Activated B cell treated with CpG ODN at 0.5 μM for 24 hours (primary cell): ENCODE measurements around the gene PLA2G5. TPM values are rescaled to one million over a fixed set of nuclear protein-coding genes. Genes with fewer than 3 reads are reported as not detected.

Experiments
- ATAC-seq: fragments of 200-7000 bp; cut with Tn5 transposase; one replicate; pipeline ENCODE4 v1.10.0; 2021; ENCODE audit warnings: low read depth, mild to moderate bottlenecking, moderate library complexity
- CTCF ChIA-PET: fragments of 350-600 bp; sonication (Branson Sonifier 250); formaldehyde crosslinking; loops from one replicate; lab custom pipeline; 2021; ENCODE audit warnings: antibody characterized with exemption; lab: Charles Lee
- POLR2A ChIA-PET: fragments of 350-600 bp; sonication (Branson Sonifier 250); formaldehyde crosslinking; loops from one replicate; lab custom pipeline; 2021; ENCODE audit warnings: antibody characterized with exemption; lab: Charles Lee
- DNase-seq: peaks from one replicate; pipeline ENCODE4 v3.0.0; 2022
- H3K27ac Mint-ChIP-seq: one replicate; pipeline ENCODE4 v1.8.0; 2020; ENCODE audit warnings: mixed read lengths
- H3K27me3 Mint-ChIP-seq: one replicate; pipeline ENCODE4 v1.8.0; 2021; ENCODE audit warnings: mixed read lengths
- H3K36me3 Mint-ChIP-seq: one replicate; pipeline ENCODE4 v1.8.0; 2021; ENCODE audit warnings: low read depth, mixed read lengths
- H3K4me1 Mint-ChIP-seq: one replicate; pipeline ENCODE4 v1.8.0; 2021; ENCODE audit warnings: mixed read lengths
- H3K4me3 Mint-ChIP-seq: one replicate; pipeline ENCODE4 v1.8.0; 2020; ENCODE audit warnings: mild to moderate bottlenecking, mixed read lengths
- H3K9me3 Mint-ChIP-seq: one replicate; pipeline ENCODE4 v1.8.0; 2020; ENCODE audit warnings: mixed read lengths
- intact Hi-C: fragments of 100-400 bp; cut with micrococcal nuclease; formaldehyde crosslinking; loops from one replicate; pipeline ENCODE4 v1.15.1; 2024
- total RNA-seq: library from RNA; stranded (reverse); gene quantifications from 2 replicates; pipeline ENCODE4 v1.2.3, GENCODE V29; 2022
- TF ChIP-seq, protein P1 (sequence below): fragments of 200-600 bp; IDR thresholded peaks from one replicate; pipeline ENCODE4 v1.8.0; 2022; ENCODE audit warnings: antibody characterized with exemption, mild to moderate bottlenecking

Gene PLA2G5
- total RNA-seq, 1 donor from 2014 or later = not detected

DNA sequence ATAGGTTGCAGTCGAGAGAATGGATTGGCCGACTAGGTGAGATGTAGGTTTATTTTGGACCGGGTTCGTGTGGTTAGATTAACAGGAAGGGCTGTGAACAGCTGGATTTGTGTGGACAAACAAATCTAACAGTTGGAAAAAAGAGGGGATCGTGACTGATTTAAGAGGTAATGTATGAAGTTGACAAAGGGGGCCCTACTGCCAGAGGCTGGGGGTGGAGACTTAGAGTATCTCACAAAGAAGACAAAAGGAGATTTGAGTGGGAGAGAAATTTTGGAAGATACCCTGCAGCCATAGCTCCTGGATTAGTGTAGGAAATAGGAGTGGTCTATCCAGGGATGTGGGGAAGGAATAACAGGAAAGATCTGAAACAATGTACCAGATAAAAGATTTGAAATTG is 38.8 kb upstream of the PLA2G5 start:
- Mint-ChIP-seq H3K27ac (no peak overlapping the region), H3K4me1 (no peaks in the 10 kb centered on the region), H3K36me3 (peaks cover 9% of the 10 kb centered on the region), H3K27me3 (peaks cover 46% of the 10 kb centered on the region), H3K4me3 (no peak overlapping the region), H3K9me3 (peaks cover 12% of the 10 kb centered on the region)
- ATAC-seq (no peak), DNase-seq (no peak)
- POLR2A ChIA-PET = no interaction called here
- TF ChIP-seq, protein P1, sequence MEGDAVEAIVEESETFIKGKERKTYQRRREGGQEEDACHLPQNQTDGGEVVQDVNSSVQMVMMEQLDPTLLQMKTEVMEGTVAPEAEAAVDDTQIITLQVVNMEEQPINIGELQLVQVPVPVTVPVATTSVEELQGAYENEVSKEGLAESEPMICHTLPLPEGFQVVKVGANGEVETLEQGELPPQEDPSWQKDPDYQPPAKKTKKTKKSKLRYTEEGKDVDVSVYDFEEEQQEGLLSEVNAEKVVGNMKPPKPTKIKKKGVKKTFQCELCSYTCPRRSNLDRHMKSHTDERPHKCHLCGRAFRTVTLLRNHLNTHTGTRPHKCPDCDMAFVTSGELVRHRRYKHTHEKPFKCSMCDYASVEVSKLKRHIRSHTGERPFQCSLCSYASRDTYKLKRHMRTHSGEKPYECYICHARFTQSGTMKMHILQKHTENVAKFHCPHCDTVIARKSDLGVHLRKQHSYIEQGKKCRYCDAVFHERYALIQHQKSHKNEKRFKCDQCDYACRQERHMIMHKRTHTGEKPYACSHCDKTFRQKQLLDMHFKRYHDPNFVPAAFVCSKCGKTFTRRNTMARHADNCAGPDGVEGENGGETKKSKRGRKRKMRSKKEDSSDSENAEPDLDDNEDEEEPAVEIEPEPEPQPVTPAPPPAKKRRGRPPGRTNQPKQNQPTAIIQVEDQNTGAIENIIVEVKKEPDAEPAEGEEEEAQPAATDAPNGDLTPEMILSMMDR = no peak
- intact Hi-C loops = no loop called here
- CTCF ChIA-PET = no interaction called here

DNA sequence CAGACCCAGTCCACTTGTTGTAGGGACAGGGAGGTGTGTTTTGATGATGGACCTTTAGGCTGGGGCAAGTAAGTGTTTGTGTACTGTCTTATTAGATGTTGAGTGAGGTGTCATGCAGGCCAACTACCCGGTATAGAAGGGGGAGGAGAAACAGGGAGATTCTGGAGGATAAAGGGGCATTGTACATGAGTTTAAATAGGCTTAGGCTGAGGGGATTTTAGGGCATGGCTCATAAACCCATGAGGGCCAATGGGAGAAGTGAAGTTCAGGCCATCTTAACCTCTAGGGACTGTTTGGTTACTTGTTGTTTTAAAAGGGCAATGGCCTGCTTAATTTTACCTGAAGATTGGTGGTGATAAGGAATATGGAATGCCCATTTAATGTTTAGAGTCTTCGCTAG is 38.2 kb upstream of the PLA2G5 start:
- no peak for DNase-seq
- Mint-ChIP-seq H3K4me3 (no peak overlapping the region), H3K4me1 (no peaks in the 10 kb centered on the region), H3K9me3 (peaks cover 13% of the 10 kb centered on the region), H3K36me3 (peaks cover 9% of the 10 kb centered on the region), H3K27ac (no peak overlapping the region), H3K27me3 (peaks cover 41% of the 10 kb centered on the region)
- TF ChIP-seq, protein P1 = no peak
- intact Hi-C loops = no loop called here
- ChIA-PET CTCF (no interaction called here), POLR2A (no interaction called here)
- no peak for ATAC-seq

DNA sequence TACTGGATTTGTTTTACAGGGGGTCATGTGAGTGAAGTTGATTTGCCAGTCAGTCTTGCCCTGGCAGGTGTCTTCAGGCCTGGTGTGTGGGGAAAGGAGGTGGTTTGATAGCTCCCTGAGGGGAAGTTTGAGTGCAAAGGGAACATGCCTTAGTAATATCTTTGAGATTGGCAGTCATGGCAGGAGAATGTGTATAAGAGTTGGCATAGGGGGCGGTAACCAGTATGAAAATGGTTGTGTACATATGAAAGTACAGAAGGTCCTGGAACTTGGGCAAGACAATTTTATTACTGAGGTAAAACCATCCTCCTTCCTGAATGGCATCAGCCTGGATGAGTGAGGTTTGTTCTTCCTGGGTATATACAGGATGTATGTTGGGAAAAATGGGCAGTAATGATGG is 37.6 kb upstream of the PLA2G5 start:
- ATAC-seq = no peak
- no peaks in the 10 kb centered on the region for H3K4me1 Mint-ChIP-seq
- intact Hi-C loops = no loop called here
- CTCF ChIA-PET = no interaction called here
- peaks cover 11% of the 10 kb centered on the region for H3K36me3 Mint-ChIP-seq
- POLR2A ChIA-PET = no interaction called here
- TF ChIP-seq, protein P1 = no peak
- no peak overlapping the region for H3K4me3 Mint-ChIP-seq
- H3K27me3 Mint-ChIP-seq = peaks cover 39% of the 10 kb centered on the region
- H3K27ac Mint-ChIP-seq = no peak overlapping the region
- peaks cover 17% of the 10 kb centered on the region for H3K9me3 Mint-ChIP-seq
- DNase-seq = no peak

DNA sequence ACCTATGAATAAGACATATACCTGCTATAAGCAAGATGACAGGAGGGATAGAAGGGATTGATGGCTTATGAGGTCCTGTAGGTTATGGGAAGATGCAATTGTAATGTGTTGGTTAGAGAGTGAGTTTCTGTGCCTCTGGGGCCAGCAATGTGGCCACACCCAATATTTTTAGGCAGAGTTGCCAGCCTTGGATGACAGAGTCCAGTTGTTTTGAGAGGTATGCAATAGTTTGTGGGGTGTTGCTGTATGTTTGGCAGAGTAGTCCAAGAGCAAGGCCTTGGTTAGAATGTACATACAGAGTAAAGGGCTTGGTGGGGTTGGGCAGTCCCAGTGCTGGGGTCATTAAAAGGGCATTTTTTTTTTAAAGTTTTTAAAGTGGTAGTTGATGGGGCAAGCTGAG is 36.6 kb upstream of the PLA2G5 start:
- peaks cover 7% of the 10 kb centered on the region for H3K4me1 Mint-ChIP-seq
- DNase-seq (no peak), ATAC-seq (no peak)
- ChIA-PET POLR2A (no interaction called here), CTCF (no interaction called here)
- H3K27me3 Mint-ChIP-seq = peaks cover 32% of the 10 kb centered on the region
- no peak overlapping the region for H3K27ac Mint-ChIP-seq
- peaks cover 17% of the 10 kb centered on the region for H3K9me3 Mint-ChIP-seq
- TF ChIP-seq, protein P1 = no peak
- H3K4me3 Mint-ChIP-seq = no peak overlapping the region
- H3K36me3 Mint-ChIP-seq = peaks cover 11% of the 10 kb centered on the region
- intact Hi-C loops = no loop called here

DNA sequence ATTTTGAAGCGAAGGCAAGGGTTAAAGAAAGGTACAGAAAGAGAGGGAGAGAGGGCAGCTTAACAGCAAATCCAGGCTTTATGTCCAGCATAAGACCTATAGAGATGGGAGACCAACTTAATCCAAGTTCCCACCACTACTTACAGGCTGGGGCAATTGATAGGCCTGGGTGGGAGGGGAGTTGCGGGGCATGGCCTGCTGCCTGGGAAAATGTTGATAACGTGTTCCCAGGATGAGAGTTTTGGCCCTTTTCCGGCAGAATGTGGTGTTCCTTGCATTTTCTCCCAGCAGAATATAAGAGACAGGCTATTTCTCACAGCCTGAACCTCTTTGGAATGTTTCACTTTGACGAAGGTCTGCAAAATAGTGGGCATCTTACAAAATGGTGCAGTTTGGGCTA is 34.9 kb upstream of the PLA2G5 start:
- CTCF ChIA-PET = no interaction called here
- no peak overlapping the region for H3K27ac Mint-ChIP-seq
- DNase-seq = no peak
- POLR2A ChIA-PET = no interaction called here
- ATAC-seq = no peak
- peaks cover 17% of the 10 kb centered on the region for H3K9me3 Mint-ChIP-seq
- no peak overlapping the region for H3K4me3 Mint-ChIP-seq
- H3K27me3 Mint-ChIP-seq = peaks cover 18% of the 10 kb centered on the region
- TF ChIP-seq, protein P1 = no peak
- H3K36me3 Mint-ChIP-seq = peaks cover 11% of the 10 kb centered on the region
- peaks cover 8% of the 10 kb centered on the region for H3K4me1 Mint-ChIP-seq
- intact Hi-C loops = no loop called here
